GM12864 (cell line): ENCODE measurements around the gene CRIP3.

Source experiments
- DNase-seq: peaks from one replicate; pipeline ENCODE4 v3.0.0-alpha.2; 2011; ENCODE audit warnings: low read depth
- H3K4me3 ChIP-seq: 2 replicates; pipeline ENCODE4 v1.5.1; 2011; ENCODE audit warnings: mild to moderate bottlenecking, low read depth, low read length, control low read depth
- TF ChIP-seq, protein P1 (sequence below): IDR thresholded peaks from 2 replicates; pipeline ENCODE4 v1.5.1; 2011; ENCODE audit warnings: low read depth, mild to moderate bottlenecking, moderate library complexity, low read length, control low read depth, inconsistent platforms; ENCODE audit errors: missing control alignments

The CRIP3 gene

DNA sequence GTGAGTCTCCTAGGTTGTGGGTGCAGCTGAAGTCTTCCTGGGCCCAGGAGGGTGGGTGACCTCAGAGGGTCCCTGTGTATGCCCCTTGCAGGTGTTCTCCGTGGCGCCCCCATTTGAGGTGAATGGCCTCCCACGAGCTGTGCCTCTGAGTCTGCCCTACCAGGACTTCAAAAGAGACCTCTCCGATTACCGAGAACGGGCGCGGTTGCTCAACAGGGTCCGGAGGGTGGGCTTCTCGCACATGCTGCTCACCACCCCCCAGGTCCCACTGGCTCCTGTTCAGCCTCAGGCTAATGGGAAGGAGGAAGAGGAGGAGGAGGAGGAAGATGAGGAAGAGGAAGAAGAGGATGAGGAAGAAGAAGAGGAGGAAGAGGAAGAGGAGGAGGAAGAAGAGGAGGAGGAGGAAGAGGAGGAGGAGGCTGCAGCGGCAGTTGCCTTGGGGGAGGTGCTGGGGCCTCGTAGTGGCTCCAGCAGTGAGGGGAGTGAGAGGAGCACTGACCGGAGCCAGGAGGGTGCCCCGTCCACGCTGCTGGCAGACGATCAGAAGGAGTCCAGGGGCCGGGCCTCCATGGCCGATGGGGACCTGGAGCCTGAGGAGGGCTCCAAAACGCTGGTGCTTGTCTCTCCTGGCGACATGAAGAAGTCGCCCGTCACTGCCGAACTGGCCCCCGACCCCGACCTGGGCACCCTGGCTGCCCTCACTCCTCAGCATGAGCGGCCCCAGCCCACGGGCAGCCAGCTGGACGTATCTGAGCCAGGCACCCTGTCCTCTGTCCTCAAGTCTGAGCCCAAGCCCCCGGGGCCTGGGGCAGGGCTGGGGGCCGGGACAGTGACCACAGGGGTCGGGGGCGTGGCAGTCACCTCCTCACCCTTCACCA, 25.8 kb downstream of the CRIP3 start:
- TF ChIP-seq, protein P1, sequence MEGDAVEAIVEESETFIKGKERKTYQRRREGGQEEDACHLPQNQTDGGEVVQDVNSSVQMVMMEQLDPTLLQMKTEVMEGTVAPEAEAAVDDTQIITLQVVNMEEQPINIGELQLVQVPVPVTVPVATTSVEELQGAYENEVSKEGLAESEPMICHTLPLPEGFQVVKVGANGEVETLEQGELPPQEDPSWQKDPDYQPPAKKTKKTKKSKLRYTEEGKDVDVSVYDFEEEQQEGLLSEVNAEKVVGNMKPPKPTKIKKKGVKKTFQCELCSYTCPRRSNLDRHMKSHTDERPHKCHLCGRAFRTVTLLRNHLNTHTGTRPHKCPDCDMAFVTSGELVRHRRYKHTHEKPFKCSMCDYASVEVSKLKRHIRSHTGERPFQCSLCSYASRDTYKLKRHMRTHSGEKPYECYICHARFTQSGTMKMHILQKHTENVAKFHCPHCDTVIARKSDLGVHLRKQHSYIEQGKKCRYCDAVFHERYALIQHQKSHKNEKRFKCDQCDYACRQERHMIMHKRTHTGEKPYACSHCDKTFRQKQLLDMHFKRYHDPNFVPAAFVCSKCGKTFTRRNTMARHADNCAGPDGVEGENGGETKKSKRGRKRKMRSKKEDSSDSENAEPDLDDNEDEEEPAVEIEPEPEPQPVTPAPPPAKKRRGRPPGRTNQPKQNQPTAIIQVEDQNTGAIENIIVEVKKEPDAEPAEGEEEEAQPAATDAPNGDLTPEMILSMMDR, result no peak
- DNase-seq, result no peak
- no peak overlapping the region for H3K4me3 ChIP-seq

DNA sequence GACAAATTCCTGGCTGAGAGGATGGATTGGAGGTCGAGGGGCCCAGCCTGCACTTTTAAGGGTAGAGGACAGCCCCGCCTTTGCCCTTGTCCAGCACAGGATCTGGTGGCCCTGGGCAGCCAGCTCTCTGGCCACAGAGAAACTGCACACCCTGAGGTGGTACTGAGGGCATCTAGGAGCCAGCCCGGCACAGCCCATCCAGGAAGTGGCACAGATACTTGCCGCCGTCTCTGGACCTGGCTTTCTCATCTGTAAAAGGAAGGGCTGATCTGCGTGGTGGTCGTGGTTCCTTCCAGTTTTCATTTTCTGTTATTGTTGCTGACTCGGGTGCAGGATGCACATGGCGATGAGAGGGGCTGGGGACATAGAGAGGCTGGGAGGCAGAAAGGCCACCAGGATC, 26.6 kb downstream of the CRIP3 start:
- TF ChIP-seq, protein P1, result no peak
- no peak overlapping the region for H3K4me3 ChIP-seq
- no peak for DNase-seq

DNA sequence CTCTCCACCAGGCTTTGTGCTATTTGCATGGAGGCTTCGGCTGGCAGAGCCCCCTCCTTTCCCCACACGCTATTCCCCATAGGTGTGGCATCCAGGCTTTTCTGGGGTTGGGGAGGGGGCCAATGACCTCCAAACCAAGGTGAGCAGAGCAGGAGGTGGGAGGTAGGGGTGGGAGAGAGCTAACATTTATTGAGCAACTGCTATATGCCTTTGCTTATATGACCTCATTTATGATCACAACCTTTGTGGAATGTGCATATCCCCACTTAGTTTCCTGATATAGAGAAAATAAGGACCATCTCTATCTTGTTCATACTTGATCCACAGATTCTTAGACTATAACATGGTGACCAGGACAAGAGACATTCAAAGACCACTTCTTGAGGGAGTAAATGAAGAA, 28.4 kb downstream of the CRIP3 start:
- H3K4me3 ChIP-seq, result no peak overlapping the region
- DNase-seq, result no peak
- TF ChIP-seq, protein P1, result no peak

DNA sequence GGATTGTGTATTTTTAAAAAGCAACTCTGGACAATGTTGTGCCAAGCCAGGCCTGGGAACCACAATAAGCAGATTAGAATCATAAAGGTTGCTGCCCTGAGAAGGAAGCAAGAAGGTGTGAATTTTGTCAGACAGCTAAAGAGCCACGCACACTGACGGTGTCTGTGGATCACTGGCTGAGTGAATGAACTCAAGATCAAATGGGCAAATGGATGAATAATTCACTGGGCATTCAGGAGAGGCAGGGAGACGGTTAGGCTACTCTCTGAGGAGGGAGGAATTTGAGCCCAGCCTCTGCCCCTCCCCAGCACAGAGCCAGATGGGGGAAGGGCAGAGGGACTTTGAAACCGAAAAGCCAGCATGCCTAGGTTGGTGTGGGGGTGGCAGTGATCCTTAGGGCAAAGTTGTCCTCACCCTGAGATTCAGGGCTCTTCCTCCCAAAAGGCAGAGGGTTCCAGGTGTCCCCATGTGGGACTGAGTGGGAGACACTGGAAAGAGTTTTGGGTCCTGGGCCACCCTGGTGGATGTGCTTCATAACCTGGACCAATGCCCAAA, 30.0 kb downstream of the CRIP3 start:
- no peak for DNase-seq
- no peak overlapping the region for H3K4me3 ChIP-seq
- TF ChIP-seq, protein P1, result no peak

DNA sequence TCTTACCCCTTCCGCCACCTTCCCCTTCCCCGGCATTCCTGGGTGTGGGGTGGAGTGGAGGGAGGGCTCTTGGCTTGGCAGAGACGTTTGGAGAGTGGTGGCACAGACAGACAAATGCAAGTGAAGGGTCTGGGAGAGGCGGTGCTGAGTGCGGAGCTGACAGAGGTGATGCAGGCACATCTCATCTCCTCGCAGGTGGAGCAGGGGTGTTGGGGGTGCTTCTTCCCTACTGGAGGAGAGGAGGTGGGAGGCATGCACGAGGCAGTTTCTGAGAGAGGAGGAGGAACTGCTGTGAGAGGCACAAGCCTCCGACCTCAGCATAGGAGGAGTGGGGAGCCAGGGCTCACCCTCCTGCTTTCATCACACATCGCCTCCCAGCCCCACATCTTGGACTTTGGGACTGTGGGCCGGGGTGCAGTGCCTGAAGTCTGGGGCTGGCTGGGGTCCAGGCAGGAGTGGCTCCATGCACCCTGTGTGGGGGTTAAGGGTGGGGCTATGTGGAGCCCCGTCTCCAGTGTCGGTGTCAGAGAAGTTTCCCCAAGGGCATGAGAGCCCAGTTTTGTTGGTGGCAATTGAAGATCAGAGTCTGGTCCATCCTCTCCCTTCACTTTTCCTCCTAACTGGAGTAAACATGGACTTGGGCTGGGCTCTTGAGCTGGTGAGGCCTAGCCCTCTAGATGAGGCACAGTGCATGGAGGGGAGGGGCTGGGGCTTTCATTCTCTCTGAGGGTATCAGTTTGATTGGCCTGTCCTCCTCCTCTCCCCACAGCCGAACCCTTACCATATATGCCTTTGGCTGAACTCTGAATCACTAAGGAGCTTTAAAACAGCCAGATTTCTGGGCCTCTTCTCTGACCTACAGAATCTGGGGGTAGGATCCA, 30.7 kb downstream of the CRIP3 start:
- no peak overlapping the region for H3K4me3 ChIP-seq
- TF ChIP-seq, protein P1, result no peak
- no peak for DNase-seq

DNA sequence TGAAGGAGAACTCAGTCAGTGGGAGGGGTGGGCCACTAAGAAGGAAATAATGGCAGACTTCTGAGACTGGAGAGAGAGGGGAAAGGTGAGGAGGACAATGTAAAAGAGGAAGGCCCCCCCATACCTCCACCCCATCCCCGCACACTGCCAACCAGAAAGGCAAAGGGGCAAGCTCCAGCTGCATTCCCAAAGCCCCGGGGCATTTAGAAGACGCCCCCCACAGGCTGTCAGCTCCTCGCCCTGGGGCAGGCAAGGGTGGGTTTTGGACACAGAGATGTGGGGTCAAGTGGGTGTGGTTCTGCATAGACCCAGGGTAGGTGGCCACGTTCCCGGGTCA, 31.4 kb downstream of the CRIP3 start:
- TF ChIP-seq, protein P1, result no peak
- DNase-seq, result no peak
- H3K4me3 ChIP-seq, result no peak overlapping the region
